ENCODE measurements around the gene VTI1B. TPM values are rescaled to one million over a fixed set of nuclear protein-coding genes. Genes with fewer than 3 reads are reported as not detected.
A peak's percentile ranks its signal among the peaks of the same experiment; 100 is the strongest.
"Not testable (repeated sequence)": the region's sequence is repeated elsewhere in the genome, so short reads cannot be mapped to it uniquely, and the experiment has no call there.

Gene VTI1B
- total and polyA plus RNA-seq, 4 experiments from 2014 or later = 62.1 to 97.8 (median 71.8) TPM

- Histone ChIP-seq H3K9me3 (ENCODE audit: control insufficient read depth in 1 of 2, low read length in 2 of 2) (no peaks in the 10 kb centered on the region), H3K27me3 (ENCODE audit: insufficient read depth, low read length) (no peaks in the 10 kb centered on the region), H3K36me3 (ENCODE audit: insufficient read depth, low read length) (no peaks in the 10 kb centered on the region), H3K27ac (ENCODE audit: low read depth, low read length) (no peak overlapping the region), H3K4me3 (ENCODE audit: low read length in 2 of 2) (no peak overlapping the region), H3K4me1 (ENCODE audit: insufficient read depth, low read length) (no peaks in the 10 kb centered on the region)
- POLR2A ChIA-PET (ENCODE audit: partially characterized antibody) = no interaction called here
- H3K27ac Mint-ChIP-seq = no peak overlapping the region
- CTCF ChIA-PET (ENCODE audit: partially characterized antibody) = interaction anchor here (1.7 kb wide), 1 partner anchor 68 kb away, joined by 4 read pairs; no protein-coding TSS in a partner anchor
- DNase-seq = no peak
- no peaks in the 10 kb centered on the region for H3K4me1 Mint-ChIP-seq
- H3K27me3 Mint-ChIP-seq = peaks cover 0 to 1% of the 10 kb centered on the region in 2 donors
- no peaks in the 10 kb centered on the region for H3K9me3 Mint-ChIP-seq
- H3K36me3 Mint-ChIP-seq = no peaks in the 10 kb centered on the region
- H3K4me3 Mint-ChIP-seq = no peak overlapping the region
- intact Hi-C loops (cut with micrococcal nuclease) = no loop called here
Observed at GRCh38 chr14:67636361-67636919, 38.0 kb downstream of the VTI1B start.

- Histone ChIP-seq H3K27me3 (ENCODE audit: insufficient read depth, low read length) (no peaks in the 10 kb centered on the region), H3K9me3 (ENCODE audit: control insufficient read depth in 1 of 2, low read length in 2 of 2) (no peaks in the 10 kb centered on the region), H3K27ac (ENCODE audit: low read depth, low read length) (no peak overlapping the region), H3K36me3 (ENCODE audit: insufficient read depth, low read length) (no peaks in the 10 kb centered on the region), H3K4me1 (ENCODE audit: insufficient read depth, low read length) (no peaks in the 10 kb centered on the region), H3K4me3 (ENCODE audit: low read length in 2 of 2) (no peak overlapping the region)
- peaks cover 0 to 2% (median 0%) of the 10 kb centered on the region in 8 donors for H3K9me3 Mint-ChIP-seq
- ChIA-PET CTCF (ENCODE audit: partially characterized antibody) (interaction anchor here (0.6 to 1.0 kb wide), 2 partner anchors 15 to 21 kb away, joined by 3 read pairs; no protein-coding TSS in a partner anchor), POLR2A (ENCODE audit: partially characterized antibody) (no interaction called here)
- H3K36me3 Mint-ChIP-seq = no peaks in the 10 kb centered on the region
- no peak for DNase-seq
- H3K27me3 Mint-ChIP-seq = peaks cover 0 to 1% of the 10 kb centered on the region in 2 donors
- H3K4me1 Mint-ChIP-seq = peaks cover 0 to 1% (median 0%) of the 10 kb centered on the region in 4 donors
- peak overlapping the region in 1 of 7 donors; percentile 10 for H3K27ac Mint-ChIP-seq
- intact Hi-C loops (cut with micrococcal nuclease) = no loop called here
- H3K4me3 Mint-ChIP-seq = no peak overlapping the region
Observed at GRCh38 chr14:67633451-67634147, 40.8 kb downstream of the VTI1B start.

- H3K4me3 Mint-ChIP-seq = no peak overlapping the region
- H3K9me3 ChIP-seq (ENCODE audit: control insufficient read depth in 1 of 2, low read length in 2 of 2) = no peaks in the 10 kb centered on the region
- H3K9me3 Mint-ChIP-seq = peaks cover 0 to 2% (median 0%) of the 10 kb centered on the region in 8 donors
- H3K4me1 Mint-ChIP-seq = peaks cover 0 to 1% (median 0%) of the 10 kb centered on the region in 4 donors
- H3K4me3 ChIP-seq (ENCODE audit: low read length in 2 of 2) = no peak overlapping the region
- H3K27ac ChIP-seq (ENCODE audit: low read depth, low read length) = no peak overlapping the region
- intact Hi-C loops (cut with micrococcal nuclease) = no loop called here
- H3K36me3 Mint-ChIP-seq = no peaks in the 10 kb centered on the region
- CTCF ChIA-PET (ENCODE audit: partially characterized antibody) = interaction anchor here (1.0 kb wide), 1 partner anchor 31 kb away, joined by 3 read pairs; the partner anchor contains the start of gene PIGH
- POLR2A ChIA-PET (ENCODE audit: partially characterized antibody) = no interaction called here
- H3K27me3 Mint-ChIP-seq = peaks cover 0 to 1% of the 10 kb centered on the region in 2 donors
- no peak for DNase-seq
- H3K36me3 ChIP-seq (ENCODE audit: insufficient read depth, low read length) = no peaks in the 10 kb centered on the region
- H3K27ac Mint-ChIP-seq = no peak overlapping the region
- H3K27me3 ChIP-seq (ENCODE audit: insufficient read depth, low read length) = no peaks in the 10 kb centered on the region
- H3K4me1 ChIP-seq (ENCODE audit: insufficient read depth, low read length) = no peaks in the 10 kb centered on the region
Observed at GRCh38 chr14:67630938-67631337, 43.5 kb downstream of the VTI1B start.

GRCh38 chr14:67630186-67630585 lies 44.2 kb downstream of the VTI1B start:
- Mint-ChIP-seq H3K27ac (no peak overlapping the region), H3K27me3 (peaks cover 0 to 1% of the 10 kb centered on the region in 2 donors), H3K4me3 (no peak overlapping the region), H3K9me3 (peaks cover 0 to 2% (median 0%) of the 10 kb centered on the region in 8 donors), H3K36me3 (no peaks in the 10 kb centered on the region), H3K4me1 (peaks cover 0 to 1% (median 0%) of the 10 kb centered on the region in 4 donors)
- Histone ChIP-seq H3K9me3 (ENCODE audit: control insufficient read depth in 1 of 2, low read length in 2 of 2) (no peaks in the 10 kb centered on the region), H3K27me3 (ENCODE audit: insufficient read depth, low read length) (no peaks in the 10 kb centered on the region), H3K4me1 (ENCODE audit: insufficient read depth, low read length) (no peaks in the 10 kb centered on the region), H3K27ac (ENCODE audit: low read depth, low read length) (no peak overlapping the region), H3K4me3 (ENCODE audit: low read length in 2 of 2) (no peak overlapping the region), H3K36me3 (ENCODE audit: insufficient read depth, low read length) (no peaks in the 10 kb centered on the region)
- DNase-seq = no peak
- intact Hi-C loops (cut with micrococcal nuclease) = no loop called here
- POLR2A ChIA-PET (ENCODE audit: partially characterized antibody) = no interaction called here
- CTCF ChIA-PET (ENCODE audit: partially characterized antibody) = interaction anchor here (1.0 kb wide), 1 partner anchor 30 kb away, joined by 3 read pairs; the partner anchor contains the start of gene PIGH

GRCh38 chr14:67627519-67627918 lies 46.9 kb downstream of the VTI1B start:
- Mint-ChIP-seq H3K27ac (no peak overlapping the region), H3K27me3 (peaks cover under 1 to 2% of the 10 kb centered on the region in 2 donors), H3K4me3 (no peak overlapping the region), H3K4me1 (peaks cover 0 to 1% (median 0%) of the 10 kb centered on the region in 4 donors), H3K9me3 (peaks cover 0 to 2% (median 0%) of the 10 kb centered on the region in 8 donors), H3K36me3 (no peaks in the 10 kb centered on the region)
- H3K27me3 ChIP-seq (ENCODE audit: insufficient read depth, low read length) = no peaks in the 10 kb centered on the region
- no peak overlapping the region for H3K4me3 ChIP-seq (ENCODE audit: low read length in 2 of 2)
- DNase-seq = no peak
- no peaks in the 10 kb centered on the region for H3K9me3 ChIP-seq (ENCODE audit: control insufficient read depth in 1 of 2, low read length in 2 of 2)
- no peak overlapping the region for H3K27ac ChIP-seq (ENCODE audit: low read depth, low read length)
- intact Hi-C loops (cut with micrococcal nuclease) = no loop called here
- H3K4me1 ChIP-seq (ENCODE audit: insufficient read depth, low read length) = no peaks in the 10 kb centered on the region
- CTCF ChIA-PET (ENCODE audit: partially characterized antibody) = interaction anchor here (1.8 kb wide), 1 partner anchor 8 kb away, joined by 6 read pairs; the partner anchor contains the start of gene ARG2
- H3K36me3 ChIP-seq (ENCODE audit: insufficient read depth, low read length) = no peaks in the 10 kb centered on the region
- POLR2A ChIA-PET (ENCODE audit: partially characterized antibody) = no interaction called here

GRCh38 chr14:67626131-67626530 lies 48.3 kb downstream of the VTI1B start:
- not testable (repeated sequence) for H3K9me3 Mint-ChIP-seq, H3K4me3 Mint-ChIP-seq, H3K27me3 Mint-ChIP-seq

GRCh38 chr14:67623114-67623513 lies 51.3 kb downstream of the VTI1B start:
- Histone ChIP-seq H3K27me3 (ENCODE audit: insufficient read depth, low read length) (peaks cover 4% of the 10 kb centered on the region), H3K4me3 (ENCODE audit: low read length in 2 of 2) (no peak overlapping the region), H3K9me3 (ENCODE audit: control insufficient read depth in 1 of 2, low read length in 2 of 2) (no peaks in the 10 kb centered on the region), H3K4me1 (ENCODE audit: insufficient read depth, low read length) (peaks cover 15% of the 10 kb centered on the region), H3K27ac (ENCODE audit: low read depth, low read length) (no peak overlapping the region), H3K36me3 (ENCODE audit: insufficient read depth, low read length) (no peaks in the 10 kb centered on the region)
- no peak for DNase-seq
- CTCF ChIA-PET (ENCODE audit: partially characterized antibody) = interaction anchor here (1.5 kb wide), 1 partner anchor 23 kb away, joined by 5 read pairs; the partner anchor contains the start of gene PIGH
- H3K4me1 Mint-ChIP-seq = peaks cover 7 to 25% (median 21%) of the 10 kb centered on the region in 4 donors
- no peaks in the 10 kb centered on the region for H3K9me3 Mint-ChIP-seq
- POLR2A ChIA-PET (ENCODE audit: partially characterized antibody) = no interaction called here
- H3K27me3 Mint-ChIP-seq = peaks cover 2 to 7% of the 10 kb centered on the region in 2 donors
- peaks cover 0 to 5% of the 10 kb centered on the region in 2 donors for H3K36me3 Mint-ChIP-seq
- intact Hi-C loops (cut with micrococcal nuclease) = no loop called here
- H3K27ac Mint-ChIP-seq = no peak overlapping the region
- no peak overlapping the region for H3K4me3 Mint-ChIP-seq

More at GRCh38 chr14:67626131-67626530, 48.3 kb downstream of the VTI1B start:
- H3K36me3 Mint-ChIP-seq; CTCF ChIA-PET (ENCODE audit: partially characterized antibody); H3K4me1 Mint-ChIP-seq; H3K36me3 ChIP-seq (ENCODE audit: insufficient read depth, low read length); DNase-seq; H3K4me3 ChIP-seq (ENCODE audit: low read length in 2 of 2); H3K27me3 ChIP-seq (ENCODE audit: insufficient read depth, low read length); H3K4me1 ChIP-seq (ENCODE audit: insufficient read depth, low read length); intact Hi-C loops (cut with micrococcal nuclease); H3K27ac ChIP-seq (ENCODE audit: low read depth, low read length); POLR2A ChIA-PET (ENCODE audit: partially characterized antibody); H3K9me3 ChIP-seq (ENCODE audit: control insufficient read depth in 1 of 2, low read length in 2 of 2); H3K27ac Mint-ChIP-seq: not testable (repeated sequence)

Measured in CD4-positive, alpha-beta memory T cell (primary cell).